Inflammatory macrophage (primary cell): Measurements from ENCODE around the gene TPGS1.
"Not testable (repeated sequence)": the region's sequence is repeated elsewhere in the genome, so short reads cannot be mapped to it uniquely, and the experiment has no call there.

Experiments used
- DNase-seq, 2 donors: peaks; one replicate each; pipeline ENCODE4 v3.0.0-alpha.2; 2020 to 2022

TPGS1 gene

GRCh38 chr19:478236-478903 lies 28.9 kb upstream of the TPGS1 start:
- DNase-seq, result no peak

- no peak for DNase-seq
Measured at GRCh38 chr19:478976-479375, 28.3 kb upstream of the TPGS1 start.

GRCh38 chr19:480016-480855 lies 27.1 kb upstream of the TPGS1 start:
- peak; percentile 10 to 60 for DNase-seq

- DNase-seq, result not testable (repeated sequence)
Measured at GRCh38 chr19:481100-481499, 26.2 kb upstream of the TPGS1 start.

- no peak for DNase-seq
Measured at GRCh38 chr19:482186-483041, 24.9 kb upstream of the TPGS1 start.

GRCh38 chr19:483332-484072 lies 23.8 kb upstream of the TPGS1 start:
- DNase-seq, result no peak

- no peak for DNase-seq
Measured at GRCh38 chr19:484494-484893, 22.8 kb upstream of the TPGS1 start.

- DNase-seq, result no peak
Measured at GRCh38 chr19:485077-485476, 22.2 kb upstream of the TPGS1 start.

- DNase-seq, result no peak
Measured at GRCh38 chr19:485583-486236, 21.6 kb upstream of the TPGS1 start.

GRCh38 chr19:488505-489417 lies 18.5 kb upstream of the TPGS1 start:
- peak; percentile 83 to 96 for DNase-seq

- peak in 1 of 2 donors; percentile 36 for DNase-seq
Measured at GRCh38 chr19:489418-490196, 17.7 kb upstream of the TPGS1 start.

- no peak for DNase-seq
Measured at GRCh38 chr19:491146-491741, 16.1 kb upstream of the TPGS1 start.

GRCh38 chr19:492091-492531 lies 15.2 kb upstream of the TPGS1 start:
- DNase-seq, result no peak

GRCh38 chr19:493391-494170 lies 13.7 kb upstream of the TPGS1 start:
- DNase-seq, result no peak

- DNase-seq, result no peak
Measured at GRCh38 chr19:494171-495080, 12.9 kb upstream of the TPGS1 start.

- DNase-seq, result no peak
Measured at GRCh38 chr19:495081-495401, 12.3 kb upstream of the TPGS1 start.

GRCh38 chr19:495402-496111 lies 11.7 kb upstream of the TPGS1 start:
- DNase-seq, result peak in 1 of 2 donors; percentile 25
